Superior temporal gyrus (tissue), 1 donor: ENCODE results near the gene HOXA5.

Experiments
- DNase-seq: peaks from one replicate; pipeline ENCODE4 v3.0.0-alpha.2; 2016; ENCODE audit errors: extremely low spot score

HOXA5 gene

DNA sequence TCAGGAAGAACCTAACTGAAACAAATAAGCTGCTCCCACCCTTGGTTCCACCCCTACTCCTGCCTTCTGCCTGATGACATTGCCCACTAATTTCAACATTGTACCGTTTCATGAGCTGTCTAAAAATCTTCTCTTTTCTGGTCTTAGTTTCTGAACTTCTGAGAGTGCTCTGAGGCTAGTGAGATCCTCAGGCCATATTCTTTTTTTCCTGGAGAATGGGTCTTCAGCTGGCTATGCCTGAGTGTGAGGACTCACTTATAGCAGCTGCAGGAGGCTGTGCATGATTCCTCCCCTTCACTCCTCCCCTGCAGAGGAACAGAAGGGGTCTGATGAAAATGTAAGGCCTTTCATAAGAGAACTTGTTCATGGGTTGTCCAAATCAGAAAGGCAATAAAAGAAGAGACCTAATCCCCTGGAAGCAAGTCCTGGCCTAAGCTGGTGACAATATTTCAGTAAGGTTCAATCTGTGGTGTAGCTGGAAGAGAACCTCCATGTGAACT lies 24.0 kb downstream of the HOXA5 start:
- no peak for DNase-seq

DNA sequence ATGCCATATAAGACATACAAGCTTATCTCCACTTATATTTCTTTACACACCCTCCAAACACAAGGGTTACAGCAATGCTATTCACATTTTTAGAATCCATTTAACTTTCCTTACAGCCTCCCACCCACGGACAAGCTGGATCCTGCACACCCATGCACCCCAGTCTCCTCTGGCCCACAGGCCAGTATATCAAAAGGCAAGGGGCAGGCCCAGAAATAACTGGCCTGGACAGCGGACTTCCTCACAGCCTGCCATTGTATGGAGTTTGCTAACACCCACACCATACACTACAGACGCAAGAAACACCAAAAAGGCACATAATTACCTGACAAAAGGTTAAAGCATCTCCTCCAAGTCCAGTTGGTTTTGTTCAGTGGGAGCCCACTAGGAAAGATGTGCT lies 24.9 kb downstream of the HOXA5 start:
- no peak for DNase-seq

DNA sequence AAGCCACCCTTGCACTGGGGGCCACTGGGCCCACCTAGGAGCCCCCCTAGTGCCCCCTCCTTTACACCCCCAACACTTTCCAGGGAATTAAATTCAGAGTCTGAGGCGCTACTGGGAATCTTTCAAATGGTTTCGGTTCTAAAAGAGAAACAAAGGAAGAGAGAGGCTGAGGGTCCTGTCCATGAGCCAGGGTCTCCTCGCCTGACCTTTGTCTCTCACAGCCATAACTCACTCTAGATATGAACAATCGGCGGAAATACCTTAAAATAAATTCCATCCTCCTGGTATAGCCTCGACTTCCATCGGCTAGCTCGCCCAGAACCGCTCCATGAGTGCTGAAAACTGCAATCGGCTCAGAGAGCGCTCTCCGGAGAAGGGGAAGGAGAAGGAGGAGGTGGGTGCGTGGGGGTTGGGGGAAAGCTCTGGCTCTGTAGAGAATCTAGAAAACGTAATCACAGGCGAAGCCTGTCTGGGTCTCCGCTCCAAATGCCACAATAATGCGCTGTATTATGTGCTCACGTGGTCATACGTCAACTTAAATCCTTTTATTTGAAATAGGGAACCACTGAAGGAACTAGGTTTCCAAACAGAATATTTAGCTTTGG lies 25.5 kb downstream of the HOXA5 start:
- DNase-seq, result no peak

DNA sequence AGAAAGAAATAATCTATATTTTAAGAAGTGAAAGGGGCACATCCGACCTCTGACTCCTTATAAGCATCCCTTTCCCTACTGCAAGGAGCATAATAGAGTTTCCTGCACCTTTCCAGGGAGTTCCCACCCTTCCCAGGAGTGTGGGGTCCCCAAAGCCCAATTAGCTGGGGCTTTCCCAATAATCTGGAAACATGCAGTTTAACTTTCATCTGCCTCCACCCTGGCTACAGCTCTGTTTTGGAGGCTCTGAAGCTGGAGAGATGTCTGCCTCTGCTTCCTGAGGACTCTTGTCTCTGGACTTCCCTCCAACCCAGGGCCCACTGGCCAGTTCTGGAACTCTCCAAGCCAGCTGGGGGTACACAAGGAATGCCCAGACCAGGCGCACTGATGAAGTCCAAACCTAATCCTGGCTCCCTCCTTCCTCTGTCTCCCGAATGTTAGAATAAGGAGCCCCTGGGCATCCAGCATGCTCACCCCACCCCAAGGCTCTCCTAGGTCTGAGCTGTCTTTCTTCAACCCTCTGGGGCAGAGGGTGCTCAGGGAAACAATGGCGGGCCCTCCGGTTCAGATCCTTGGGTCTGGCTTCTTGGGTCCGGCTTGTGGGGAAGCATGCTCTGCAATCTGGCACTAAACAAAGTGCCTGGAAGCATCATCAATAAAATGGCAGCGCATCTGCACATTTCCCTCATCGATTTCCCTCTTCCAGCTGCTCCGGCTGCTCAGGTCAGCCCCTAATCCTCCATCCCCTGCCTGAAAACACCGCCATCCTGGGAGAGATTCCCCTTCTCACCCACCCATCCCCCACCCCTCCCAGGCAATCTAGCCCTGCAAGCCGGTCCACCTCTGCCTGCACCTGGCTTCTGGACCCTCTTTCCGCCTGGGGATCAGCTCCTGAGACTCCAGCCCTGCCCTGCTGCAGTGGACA lies 26.3 kb downstream of the HOXA5 start:
- DNase-seq, result no peak

DNA sequence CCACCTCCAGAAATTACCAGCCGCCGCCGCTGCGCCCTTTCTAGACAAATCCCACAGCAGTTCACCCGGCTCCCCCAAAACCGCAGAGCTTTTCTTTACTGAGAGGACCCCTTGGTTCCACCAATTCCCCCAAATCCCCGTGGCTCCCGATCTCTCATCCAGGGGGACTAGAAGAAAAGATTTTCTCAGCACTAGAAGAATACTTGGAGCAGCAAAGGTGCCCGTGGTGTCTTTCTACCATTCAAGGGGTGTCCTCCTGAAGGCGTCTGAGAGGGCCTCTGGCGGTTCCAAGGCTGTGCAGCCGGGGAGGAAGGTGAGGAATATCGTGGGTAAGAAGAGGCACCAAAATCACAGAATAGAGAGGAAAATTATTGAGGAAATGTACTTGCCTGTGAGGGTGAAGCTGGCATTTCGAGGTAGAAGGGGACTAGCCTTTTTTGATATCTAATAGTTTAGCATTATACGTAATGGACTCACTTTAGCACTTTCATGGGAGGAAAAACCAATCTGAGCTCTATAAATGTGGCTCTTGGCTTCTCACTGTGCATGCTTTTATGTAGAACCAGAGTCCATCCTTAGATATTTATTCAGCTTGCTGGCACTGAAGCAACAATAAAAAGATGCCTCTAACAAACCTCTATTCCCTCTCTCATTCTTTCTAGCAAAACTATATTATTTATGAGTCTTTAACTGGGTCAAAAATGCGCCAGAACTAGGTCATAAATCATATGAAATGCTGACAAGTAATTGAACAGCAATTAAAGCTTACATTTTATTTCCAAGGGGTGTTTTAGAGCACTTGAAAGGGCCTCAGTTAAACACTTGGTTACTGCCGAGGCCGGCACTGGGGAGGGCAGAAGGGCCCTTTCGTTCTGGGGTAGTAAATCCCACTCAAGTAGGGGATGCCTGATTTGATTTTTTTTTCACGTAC lies 27.2 kb downstream of the HOXA5 start:
- DNase-seq, result no peak

- no peak for DNase-seq
Observed at GRCh38 chr7:27115221-27116026, 28.1 kb downstream of the HOXA5 start.

DNA sequence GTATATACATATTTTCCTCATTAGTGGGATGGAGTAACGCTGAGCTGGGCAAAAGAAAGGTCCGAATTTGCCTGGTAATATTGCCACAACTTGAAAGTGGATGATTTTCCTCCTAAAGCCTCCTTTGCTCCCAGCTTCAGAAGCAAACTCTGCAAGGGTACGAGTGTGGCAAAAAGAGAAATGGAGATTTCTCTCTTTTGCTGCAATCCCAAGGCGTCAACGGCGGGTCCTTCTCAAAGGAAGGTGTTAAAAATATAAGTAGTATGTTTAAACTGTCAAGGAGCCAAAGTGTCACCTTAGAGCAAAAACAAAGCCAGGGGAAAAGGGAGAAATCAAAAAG lies 28.6 kb downstream of the HOXA5 start:
- no peak for DNase-seq

GRCh38 chr7:27113991-27114769 lies 29.3 kb downstream of the HOXA5 start:
- no peak for DNase-seq

DNA sequence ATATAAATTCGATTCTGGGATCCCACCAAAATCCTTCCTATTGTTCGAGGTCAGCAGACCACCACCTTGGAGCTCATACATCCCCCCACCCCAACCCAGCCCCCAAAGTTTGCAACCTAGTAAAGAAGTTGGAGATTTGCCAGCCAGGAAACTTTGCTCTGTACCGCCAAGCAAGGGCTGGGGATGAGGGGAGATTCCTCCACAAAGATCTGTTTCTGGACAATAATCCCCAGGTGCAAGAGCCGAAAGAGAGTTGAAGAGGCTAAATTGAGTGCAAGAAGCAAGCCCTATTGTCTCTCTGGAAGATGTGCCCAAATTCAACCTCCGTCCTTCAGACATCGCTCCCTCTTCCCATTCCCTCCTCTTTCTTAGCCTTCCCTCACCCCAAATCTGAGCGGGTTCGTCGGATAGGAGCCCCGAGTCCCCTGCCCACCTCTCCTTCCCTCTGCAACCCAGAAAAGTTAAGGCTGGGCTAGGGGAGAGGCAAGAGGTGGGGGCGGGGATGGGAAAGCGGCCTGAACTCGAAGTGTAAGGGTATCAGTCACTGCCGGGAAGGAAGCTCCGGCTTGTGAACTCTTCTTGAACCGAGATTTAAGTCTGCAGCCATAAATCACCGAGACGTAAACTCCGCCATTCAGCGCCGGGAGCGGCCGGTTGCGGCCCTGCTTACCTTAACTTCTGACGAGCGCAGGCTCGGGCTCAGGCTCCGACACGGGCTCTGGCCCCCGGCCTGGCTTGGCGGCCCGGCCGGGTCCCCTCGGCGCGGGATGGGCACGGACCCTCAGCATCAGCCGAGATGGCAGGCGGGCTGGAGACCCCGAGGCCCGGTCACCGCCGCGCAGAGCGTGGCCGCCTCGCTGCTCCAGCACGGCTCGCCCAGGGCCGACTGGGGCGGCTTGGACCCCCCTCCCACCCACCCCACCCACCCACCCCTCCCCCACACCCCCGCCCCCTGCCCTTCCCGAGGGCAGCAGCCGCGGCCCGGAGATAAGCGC lies 30.2 kb downstream of the HOXA5 start:
- no peak for DNase-seq

GRCh38 chr7:27112361-27112760 lies 31.1 kb downstream of the HOXA5 start:
- DNase-seq, result no peak

GRCh38 chr7:27111751-27112277 lies 31.7 kb downstream of the HOXA5 start:
- DNase-seq, result no peak

GRCh38 chr7:27111042-27111750 lies 32.3 kb downstream of the HOXA5 start:
- DNase-seq, result no peak

- DNase-seq, result no peak
Observed at GRCh38 chr7:27110186-27111031, 33.1 kb downstream of the HOXA5 start.

DNA sequence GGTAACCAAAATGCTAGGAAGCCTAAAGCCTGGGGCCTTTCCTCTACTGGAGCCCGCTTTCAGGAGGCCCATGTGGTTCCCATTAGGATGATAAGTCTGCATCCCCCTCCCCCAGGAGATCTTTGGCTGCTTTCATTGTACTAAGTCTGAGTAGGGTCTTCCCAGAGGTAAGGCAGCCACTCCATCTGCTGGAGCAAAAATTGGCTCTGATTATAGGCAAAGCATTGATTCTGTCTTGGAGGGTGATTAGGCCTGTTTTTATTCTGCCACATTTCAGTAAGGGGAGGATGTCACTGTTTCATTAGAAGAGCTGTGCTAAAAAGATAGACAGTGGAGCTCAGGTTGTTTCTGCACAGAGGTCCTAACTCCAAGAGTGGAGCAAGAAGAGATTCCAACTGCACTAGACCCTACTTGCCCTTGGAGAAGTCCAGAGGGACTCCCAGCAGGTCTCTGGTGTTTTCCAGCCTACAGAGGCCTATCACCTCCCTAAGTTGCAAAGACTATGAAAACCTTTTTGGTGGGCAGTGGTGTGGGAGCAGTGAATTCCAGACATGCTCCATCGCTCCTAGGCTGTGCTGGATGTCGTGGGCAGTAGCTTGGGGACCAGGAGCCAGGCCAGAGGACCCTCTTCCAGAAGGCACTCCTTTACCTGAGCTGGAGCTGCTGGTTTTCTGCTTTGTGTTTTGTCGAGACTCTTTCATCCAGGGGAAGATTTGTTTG lies 33.9 kb downstream of the HOXA5 start:
- no peak for DNase-seq

DNA sequence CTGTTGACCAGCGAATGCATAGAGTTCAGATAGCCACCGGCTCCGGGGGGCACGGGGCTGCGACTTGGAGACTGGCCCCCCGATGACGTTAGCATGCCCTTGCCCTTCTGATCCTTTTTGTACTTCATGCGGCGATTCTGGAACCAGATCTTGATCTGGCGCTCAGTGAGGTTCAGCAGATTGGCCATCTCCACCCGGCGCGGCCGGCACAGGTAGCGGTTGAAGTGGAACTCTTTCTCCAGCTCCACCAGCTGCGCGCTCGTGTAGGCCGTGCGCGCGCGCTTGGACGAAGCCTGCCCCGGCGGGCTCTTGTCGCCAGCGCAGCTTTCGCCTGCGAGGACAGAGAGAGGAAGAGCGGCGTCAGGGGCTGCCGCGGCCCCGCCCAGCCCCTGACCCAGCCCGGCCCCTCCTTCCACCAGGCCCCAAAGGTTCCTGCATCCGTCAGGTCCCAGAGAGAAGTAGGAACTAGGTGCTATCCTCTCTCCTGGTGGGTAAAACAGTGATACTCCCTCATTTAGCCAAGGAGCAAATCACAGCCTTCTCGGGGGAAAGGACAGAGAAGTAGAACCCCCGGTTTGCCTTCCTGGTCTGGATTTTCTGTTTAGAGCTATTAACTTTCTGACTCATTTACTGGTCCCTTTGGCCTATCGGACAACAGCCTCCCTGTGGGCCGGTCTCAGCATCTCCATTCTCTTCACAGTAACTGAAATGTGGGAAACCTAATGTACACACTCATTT lies 34.9 kb downstream of the HOXA5 start:
- no peak for DNase-seq
